ENCODE measurements around the gene URI1. TPM values are rescaled to one million over a fixed set of nuclear protein-coding genes. Genes with fewer than 3 reads are reported as not detected.

URI1 gene
- total RNA-seq, 1 donor from 2014 or later, result 45.1 TPM

DNA sequence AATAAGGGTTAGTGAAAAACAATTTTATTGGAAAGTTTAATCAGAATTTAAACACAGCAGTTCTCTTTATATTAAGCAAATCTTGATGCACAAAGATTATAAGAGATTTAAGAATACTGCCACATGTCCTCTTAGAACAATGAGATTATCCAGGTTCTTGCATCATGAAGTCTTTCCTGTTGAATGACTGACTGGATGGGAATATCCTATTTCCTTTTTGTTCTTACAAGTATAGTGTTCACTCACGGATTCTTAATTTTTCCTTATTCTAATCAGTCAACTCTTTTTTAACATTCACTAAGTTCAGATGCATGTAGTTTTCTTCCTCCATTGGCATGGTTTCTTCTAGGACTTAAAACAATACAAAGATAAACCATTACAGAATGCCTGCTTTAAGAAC is 10.1 kb downstream of the URI1 start:
- no peaks in the 10 kb centered on the region for H3K27me3 ChIP-seq
- no peak for DNase-seq
- TF ChIP-seq, protein P1, sequence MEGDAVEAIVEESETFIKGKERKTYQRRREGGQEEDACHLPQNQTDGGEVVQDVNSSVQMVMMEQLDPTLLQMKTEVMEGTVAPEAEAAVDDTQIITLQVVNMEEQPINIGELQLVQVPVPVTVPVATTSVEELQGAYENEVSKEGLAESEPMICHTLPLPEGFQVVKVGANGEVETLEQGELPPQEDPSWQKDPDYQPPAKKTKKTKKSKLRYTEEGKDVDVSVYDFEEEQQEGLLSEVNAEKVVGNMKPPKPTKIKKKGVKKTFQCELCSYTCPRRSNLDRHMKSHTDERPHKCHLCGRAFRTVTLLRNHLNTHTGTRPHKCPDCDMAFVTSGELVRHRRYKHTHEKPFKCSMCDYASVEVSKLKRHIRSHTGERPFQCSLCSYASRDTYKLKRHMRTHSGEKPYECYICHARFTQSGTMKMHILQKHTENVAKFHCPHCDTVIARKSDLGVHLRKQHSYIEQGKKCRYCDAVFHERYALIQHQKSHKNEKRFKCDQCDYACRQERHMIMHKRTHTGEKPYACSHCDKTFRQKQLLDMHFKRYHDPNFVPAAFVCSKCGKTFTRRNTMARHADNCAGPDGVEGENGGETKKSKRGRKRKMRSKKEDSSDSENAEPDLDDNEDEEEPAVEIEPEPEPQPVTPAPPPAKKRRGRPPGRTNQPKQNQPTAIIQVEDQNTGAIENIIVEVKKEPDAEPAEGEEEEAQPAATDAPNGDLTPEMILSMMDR (IDR thresholded peaks at IDR 0.05), result no peak
- H3K4me1 ChIP-seq, result no peaks in the 10 kb centered on the region
- no peak overlapping the region for H3K27ac ChIP-seq
- no peaks in the 10 kb centered on the region for H3K9me3 ChIP-seq
- no peaks in the 10 kb centered on the region for H3K36me3 ChIP-seq
- no peak overlapping the region for H3K4me3 ChIP-seq
- no peak for ATAC-seq
- intact Hi-C loops (cut with DNase I), result no loop called here

DNA sequence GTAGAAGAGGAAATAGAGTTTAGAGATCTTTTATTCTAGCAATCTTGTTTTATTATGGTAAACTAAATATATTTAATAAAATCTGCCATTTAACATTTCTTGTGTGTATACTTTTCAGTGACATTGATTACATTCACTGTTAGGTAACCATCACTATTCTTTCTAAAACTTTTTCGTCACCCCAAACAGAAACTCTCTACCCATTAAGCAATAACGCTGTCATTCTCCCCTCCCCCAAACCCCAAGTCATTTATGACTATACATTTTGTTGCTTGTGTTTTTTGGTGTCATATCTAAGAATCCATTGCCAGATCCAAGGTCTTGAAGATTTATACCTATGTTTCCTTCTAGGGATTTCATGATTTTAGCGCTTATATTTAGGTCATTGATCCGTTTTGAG is 10.6 kb downstream of the URI1 start:
- no peak overlapping the region for H3K27ac ChIP-seq
- H3K36me3 ChIP-seq, result no peaks in the 10 kb centered on the region
- TF ChIP-seq, protein P1 (IDR thresholded peaks at IDR 0.05), result no peak
- H3K9me3 ChIP-seq, result no peaks in the 10 kb centered on the region
- DNase-seq (no peak), ATAC-seq (no peak)
- intact Hi-C loops (cut with DNase I), result no loop called here
- no peak overlapping the region for H3K4me3 ChIP-seq
- no peaks in the 10 kb centered on the region for H3K4me1 ChIP-seq
- H3K27me3 ChIP-seq, result no peaks in the 10 kb centered on the region

DNA sequence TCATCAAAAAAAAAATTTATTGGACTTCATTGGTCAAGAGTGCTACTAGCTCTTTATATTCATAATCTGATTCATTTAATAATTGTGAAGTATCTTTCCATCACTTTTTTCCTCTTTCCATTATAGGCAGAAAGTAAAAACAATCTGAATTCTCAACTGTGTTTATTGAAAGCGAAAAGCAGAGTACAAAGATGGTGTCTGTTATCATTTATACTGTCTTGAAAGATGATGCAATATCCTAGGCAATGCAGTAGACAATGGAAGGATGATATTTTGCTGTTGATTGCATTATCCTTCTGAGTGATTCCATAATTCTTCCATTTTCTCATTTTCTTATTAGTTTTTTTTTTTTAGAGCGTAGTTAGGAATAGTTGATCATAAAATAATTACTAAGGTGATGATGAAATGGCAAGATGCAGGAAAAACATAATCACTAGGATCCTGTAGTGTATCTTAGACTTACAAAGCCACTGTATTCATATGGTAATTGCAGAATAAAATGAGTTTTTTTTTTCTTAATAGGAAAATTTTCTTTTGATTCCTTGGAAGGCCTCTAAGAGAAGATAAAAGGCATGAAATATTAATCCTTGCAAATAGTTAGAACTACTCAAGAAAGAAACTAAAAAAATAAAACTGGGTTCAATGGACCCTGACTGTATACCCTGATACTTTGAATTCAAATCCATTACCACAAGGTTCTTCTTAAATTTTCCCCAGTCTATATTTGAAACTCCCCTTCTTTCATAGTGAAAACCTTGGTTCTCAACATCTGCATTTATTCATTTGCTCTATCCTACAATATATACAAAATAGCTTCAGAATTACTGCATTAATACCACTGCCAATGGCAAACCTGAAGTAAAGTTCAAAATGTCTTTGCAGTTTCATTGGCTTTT is 11.6 kb downstream of the URI1 start:
- H3K27me3 ChIP-seq, result no peaks in the 10 kb centered on the region
- TF ChIP-seq, protein P1 (IDR thresholded peaks at IDR 0.05), result no peak
- intact Hi-C loops (cut with DNase I), result no loop called here
- no peak for ATAC-seq
- no peak overlapping the region for H3K4me3 ChIP-seq
- no peaks in the 10 kb centered on the region for H3K4me1 ChIP-seq
- no peaks in the 10 kb centered on the region for H3K9me3 ChIP-seq
- no peak overlapping the region for H3K27ac ChIP-seq
- no peak for DNase-seq
- H3K36me3 ChIP-seq, result no peaks in the 10 kb centered on the region

DNA sequence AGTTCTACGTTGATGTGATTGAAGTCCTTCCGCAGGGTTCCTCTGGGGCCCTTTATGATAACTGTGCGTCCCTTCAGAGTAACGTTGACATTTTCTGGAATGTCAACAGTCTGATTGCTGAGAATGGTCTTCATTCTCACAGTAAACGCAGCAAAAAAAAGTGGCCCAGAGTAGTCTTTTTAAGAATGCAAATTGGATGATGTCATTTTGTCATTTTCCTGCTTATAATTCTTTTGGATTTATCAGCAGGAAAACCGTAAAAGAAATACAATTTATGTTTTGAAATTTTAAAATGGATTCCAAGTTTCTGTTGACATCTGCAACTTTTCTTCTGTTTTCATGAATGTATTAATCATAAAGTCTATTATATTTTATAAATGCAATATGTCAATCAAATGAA is 14.8 kb downstream of the URI1 start:
- intact Hi-C loops (cut with DNase I), result no loop called here
- no peaks in the 10 kb centered on the region for H3K9me3 ChIP-seq
- DNase-seq, result no peak
- H3K27me3 ChIP-seq, result no peaks in the 10 kb centered on the region
- ATAC-seq, result no peak
- TF ChIP-seq, protein P1 (IDR thresholded peaks at IDR 0.05), result no peak
- H3K4me3 ChIP-seq, result no peak overlapping the region
- no peaks in the 10 kb centered on the region for H3K4me1 ChIP-seq
- no peak overlapping the region for H3K27ac ChIP-seq
- no peaks in the 10 kb centered on the region for H3K36me3 ChIP-seq

- Histone ChIP-seq H3K4me3 (no peak overlapping the region), H3K9me3 (no peaks in the 10 kb centered on the region), H3K27ac (no peak overlapping the region), H3K36me3 (no peaks in the 10 kb centered on the region), H3K4me1 (peaks cover 29% of the 10 kb centered on the region), H3K27me3 (no peaks in the 10 kb centered on the region)
- ATAC-seq (no peak), DNase-seq (no peak)
- TF ChIP-seq, protein P1 (IDR thresholded peaks at IDR 0.05), result no peak
- intact Hi-C loops (cut with DNase I), result no loop called here
Observed at GRCh38 chr19:29961311-29961710, 19.3 kb downstream of the URI1 start.
